Hepatocyte (in vitro differentiated cells): ENCODE measurements around the gene EXD3. TPM values are rescaled to one million over a fixed set of nuclear protein-coding genes. Genes with fewer than 3 reads are reported as not detected.

Experiments used
- DNase-seq: peaks from one replicate; pipeline ENCODE4 v3.0.0-alpha.2; 2016; ENCODE audit warnings: low spot score
- H2AFZ ChIP-seq: fragments of 200-600 bp; sonication (generic); 2 replicates; pipeline ENCODE4 v1.6.0; 2016; ENCODE audit warnings: antibody characterized with exemption, mild to moderate bottlenecking
- H3K27ac ChIP-seq: fragments of 200-600 bp; sonication (generic); 2 replicates; pipeline ENCODE4 v1.5.1; 2016; ENCODE audit warnings: mild to moderate bottlenecking
- H3K27me3 ChIP-seq: fragments of 200-600 bp; sonication (generic); 2 replicates; pipeline ENCODE4 v1.6.1; 2016
- H3K36me3 ChIP-seq: fragments of 200-600 bp; sonication (generic); replicated peaks from 2 replicates; pipeline ENCODE4 v1.5.1; 2016; ENCODE audit warnings: low read depth; ENCODE audit not compliant: insufficient read depth
- H3K4me1 ChIP-seq: fragments of 200-600 bp; sonication (generic); 2 replicates; pipeline ENCODE4 v1.5.1; 2016; ENCODE audit warnings: mild to moderate bottlenecking, moderate library complexity; ENCODE audit not compliant: insufficient read depth
- H3K4me2 ChIP-seq: fragments of 200-600 bp; sonication (generic); 2 replicates; pipeline ENCODE4 v1.6.0; 2016
- H3K4me3 ChIP-seq: fragments of 200-600 bp; sonication (generic); 2 replicates; pipeline ENCODE4 v1.5.1; 2016; ENCODE audit warnings: mild to moderate bottlenecking
- H3K79me2 ChIP-seq: fragments of 200-600 bp; sonication (generic); 2 replicates; pipeline ENCODE4 v1.6.0; 2017; ENCODE audit warnings: mild to moderate bottlenecking
- H3K9me2 ChIP-seq: fragments of 200-600 bp; sonication (generic); replicated peaks from 2 replicates; pipeline ENCODE4 v1.6.0; 2017; ENCODE audit warnings: mild to moderate bottlenecking; ENCODE audit not compliant: insufficient read depth
- H3K9me3 ChIP-seq: fragments of 200-600 bp; sonication (generic); 2 replicates; pipeline ENCODE4 v1.5.1; 2016; ENCODE audit warnings: low read depth, mild to moderate bottlenecking
- H4K20me1 ChIP-seq: fragments of 200-600 bp; sonication (generic); 2 replicates; pipeline ENCODE4 v1.6.0; 2016; ENCODE audit warnings: mild to moderate bottlenecking; ENCODE audit not compliant: insufficient read depth, poor library complexity, severe bottlenecking
- CTCF ChIP-seq: fragments of 200-600 bp; sonication (generic); IDR thresholded peaks from 2 replicates; pipeline ENCODE4 v1.5.1; 2016; ENCODE audit warnings: antibody characterized with exemption, mild to moderate bottlenecking; ENCODE audit not compliant: poor library complexity
- EZH2 ChIP-seq: fragments of 200-600 bp; sonication (generic); IDR thresholded peaks from 2 replicates; pipeline ENCODE4 v1.6.1; 2016; ENCODE audit warnings: antibody characterized with exemption, mild to moderate bottlenecking, borderline replicate concordance
- EZH2phosphoT487 ChIP-seq: fragments of 200-600 bp; sonication (generic); IDR thresholded peaks from one replicate; pipeline ENCODE4 v1.6.1; 2018; ENCODE audit warnings: antibody characterized with exemption, mild to moderate bottlenecking, low read depth, moderate library complexity; ENCODE audit not compliant: unreplicated experiment, severe bottlenecking
- WGBS: methylation state at CpG from one replicate; pipeline ENCODE4 v1.1.6; 2016; ENCODE audit warnings: low lambda C conversion rate; ENCODE audit errors: missing lambda C conversion rate; 5-methylcytosine and 5-hydroxymethylcytosine counted together
- polyA plus RNA-seq: library from polyadenylated mRNA; unstranded; fragments of >200 nt; fragmentation: Nextera tagmentation; extraction: Ambion mirVana; gene quantifications from 2 replicates; pipeline ENCODE4 v1.2.1, GENCODE V29; 2016
- total RNA-seq: library from RNA; depleted of rRNA; stranded (reverse); fragments of >200 nt; gene quantifications from 2 replicates; pipeline ENCODE4 v1.2.3, GENCODE V29; 2014

Gene EXD3
- total and polyA plus RNA-seq, 2 experiments from 2014 or later: 11.8 to 21.6 TPM

- H3K4me1 ChIP-seq: peaks cover 41% of the 10 kb centered on the region
Measured at GRCh38 chr9:137302118-137302448, 120.9 kb downstream of the EXD3 start, which contains the start of gene NRARP. TSS of gene NRARP (minus strand) at chr9:137302271. CDS start at chr9:137301928, 343 bp downstream.

DNA sequence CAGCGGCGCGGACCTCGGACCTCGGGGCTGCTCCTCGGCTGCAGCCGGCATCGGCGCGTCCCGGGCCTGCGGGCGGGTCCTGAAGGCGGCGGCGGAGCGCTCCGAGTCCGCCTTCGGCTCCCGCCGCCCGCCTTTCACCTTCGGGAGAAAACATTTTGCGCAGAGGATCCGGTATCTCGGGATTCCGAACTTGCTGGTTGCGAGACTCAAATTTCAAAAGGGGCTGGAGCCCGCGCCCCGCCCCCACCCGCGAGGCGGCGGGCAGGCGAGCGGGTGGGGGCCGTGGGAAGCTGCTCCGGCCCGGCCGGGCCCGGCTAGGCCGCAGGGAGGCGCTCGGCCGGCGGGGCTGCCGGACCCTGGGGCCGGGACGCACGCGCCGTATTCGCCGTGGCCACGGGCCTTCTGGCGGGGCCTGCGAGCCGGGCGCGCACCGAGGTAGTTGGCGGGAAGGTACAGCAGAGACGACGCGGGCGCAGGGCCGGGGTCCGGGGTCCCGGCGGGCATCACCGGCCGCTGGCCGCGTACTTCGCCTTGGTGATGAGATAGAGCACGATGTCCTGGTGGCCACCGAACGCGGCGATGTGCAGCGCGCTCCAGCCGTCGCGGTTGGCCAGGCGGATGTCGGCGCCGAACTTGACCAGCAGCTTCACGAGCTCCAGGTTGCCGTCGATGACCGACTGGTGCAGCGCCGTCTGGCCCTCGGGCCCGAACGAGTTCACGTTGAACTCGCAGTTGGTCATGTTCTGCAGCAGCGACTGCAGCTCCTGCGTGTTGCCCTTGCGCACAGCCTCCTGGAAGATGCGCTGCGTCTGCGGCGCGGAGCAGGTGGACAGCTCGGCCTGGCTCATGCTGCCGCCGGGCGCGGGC lies 121.6 kb downstream of the EXD3 start:
- DNase-seq: peak; percentile 83
- peak; percentile 21 for TF ChIP-seq CTCF
- no peak for TF ChIP-seq EZH2phosphoT487
- Histone ChIP-seq H2AFZ (peak overlapping the region; percentile 57), H3K27ac (peak overlapping the region; percentile 20), H3K27me3 (no peaks in the 10 kb centered on the region), H3K9me3 (no peaks in the 10 kb centered on the region), H4K20me1 (peaks cover 3% of the 10 kb centered on the region), H3K79me2 (peaks cover 9% of the 10 kb centered on the region), H3K4me2 (peak overlapping the region; percentile 90), H3K4me1 (peaks cover 49% of the 10 kb centered on the region), H3K36me3 (no peaks in the 10 kb centered on the region), H3K9me2 (no peaks in the 10 kb centered on the region), H3K4me3 (peak overlapping the region; percentile 68)
- 1% methylated on average over 69 of the region's 115 CpGs for WGBS

More at GRCh38 chr9:137302118-137302448, 120.9 kb downstream of the EXD3 start, which contains the start of gene NRARP:
- Histone ChIP-seq H3K27ac (peak within 1 kb of the TSS; percentile 79), H2AFZ (peak within 1 kb of the TSS; percentile 73), H3K4me2 (peak within 1 kb of the TSS; percentile 98), H3K36me3 (no peaks in the 10 kb centered on the region), H3K4me3 (peak within 1 kb of the TSS; percentile 68), H3K9me3 (no peaks in the 10 kb centered on the region), H3K79me2 (peaks cover 9% of the 10 kb centered on the region), H3K27me3 (no peaks in the 10 kb centered on the region), H3K9me2 (no peaks in the 10 kb centered on the region), H4K20me1 (peaks cover 3% of the 10 kb centered on the region)
- peak; percentile 96 for DNase-seq
- no CpG with 5 or more reads among the region's 60 CpGs for WGBS
- no peak for TF ChIP-seq CTCF
- TF ChIP-seq EZH2: no peak

GRCh38 chr9:137300567-137301080 lies 122.3 kb downstream of the EXD3 start:
- peaks cover 3% of the 10 kb centered on the region for H4K20me1 ChIP-seq
- DNase-seq: peak; percentile 47
- 2% methylated on average over 21 of the region's 25 CpGs for WGBS
- H3K36me3 ChIP-seq: no peaks in the 10 kb centered on the region
- TF ChIP-seq EZH2: no peak
- TF ChIP-seq CTCF: no peak
- no peak for TF ChIP-seq EZH2phosphoT487
- peaks cover 9% of the 10 kb centered on the region for H3K79me2 ChIP-seq
- peak overlapping the region; percentile 57 for H2AFZ ChIP-seq
- no peaks in the 10 kb centered on the region for H3K9me3 ChIP-seq
- no peaks in the 10 kb centered on the region for H3K27me3 ChIP-seq
- H3K27ac ChIP-seq: peak overlapping the region; percentile 15
- H3K9me2 ChIP-seq: no peaks in the 10 kb centered on the region
- H3K4me1 ChIP-seq: peaks cover 52% of the 10 kb centered on the region
- peak overlapping the region; percentile 68 for H3K4me3 ChIP-seq
- peak overlapping the region; percentile 90 for H3K4me2 ChIP-seq
